Measurements from ENCODE around the gene OR52J3. TPM values are rescaled to one million over a fixed set of nuclear protein-coding genes. Genes with fewer than 3 reads are reported as not detected.
A peak's percentile ranks its signal among the peaks of the same experiment; 100 is the strongest.

Gene OR52J3
- not detected in 2 replicates for total RNA-seq
- long read RNA-seq: 0 reads

DNA sequence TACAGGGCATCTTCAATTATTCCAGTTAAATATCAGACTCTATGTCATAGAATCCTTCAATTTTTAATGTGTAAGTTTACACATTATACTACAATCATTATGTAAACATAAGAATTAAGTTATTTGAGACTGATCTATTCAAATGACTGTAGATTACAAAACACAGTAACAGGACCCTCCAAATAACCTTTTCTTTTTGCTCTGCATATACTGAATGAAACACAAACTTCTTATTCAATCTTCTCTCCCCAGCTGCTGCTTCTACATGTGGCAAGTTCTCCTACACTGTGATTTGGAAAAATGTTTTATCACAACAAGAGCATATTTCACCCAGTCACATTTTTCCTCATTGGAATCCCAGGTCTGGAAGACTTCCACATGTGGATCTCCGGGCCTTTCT is at the start of gene OR52J3:
TSS of gene OR52J3 (plus strand) at position 301 of the 400 bp plus-strand sequence. CDS start at position 301, 0 bp downstream.
- Mint-ChIP-seq H3K27ac (ENCODE audit: unreplicated experiment) (no peak within 1 kb of the TSS), H3K4me3 (ENCODE audit: unreplicated experiment) (no peak within 1 kb of the TSS), H3K4me1 (ENCODE audit: unreplicated experiment) (no peaks in the 10 kb centered on the region), H3K27me3 (ENCODE audit: unreplicated experiment) (peaks cover 6% of the 10 kb centered on the region), H3K9me3 (ENCODE audit: unreplicated experiment) (no peaks in the 10 kb centered on the region), H3K36me3 (ENCODE audit: unreplicated experiment) (no peaks in the 10 kb centered on the region)
- DNase-seq (ENCODE audit: extremely low spot score, unreplicated experiment): no peak
- TF ChIP-seq, protein P1, sequence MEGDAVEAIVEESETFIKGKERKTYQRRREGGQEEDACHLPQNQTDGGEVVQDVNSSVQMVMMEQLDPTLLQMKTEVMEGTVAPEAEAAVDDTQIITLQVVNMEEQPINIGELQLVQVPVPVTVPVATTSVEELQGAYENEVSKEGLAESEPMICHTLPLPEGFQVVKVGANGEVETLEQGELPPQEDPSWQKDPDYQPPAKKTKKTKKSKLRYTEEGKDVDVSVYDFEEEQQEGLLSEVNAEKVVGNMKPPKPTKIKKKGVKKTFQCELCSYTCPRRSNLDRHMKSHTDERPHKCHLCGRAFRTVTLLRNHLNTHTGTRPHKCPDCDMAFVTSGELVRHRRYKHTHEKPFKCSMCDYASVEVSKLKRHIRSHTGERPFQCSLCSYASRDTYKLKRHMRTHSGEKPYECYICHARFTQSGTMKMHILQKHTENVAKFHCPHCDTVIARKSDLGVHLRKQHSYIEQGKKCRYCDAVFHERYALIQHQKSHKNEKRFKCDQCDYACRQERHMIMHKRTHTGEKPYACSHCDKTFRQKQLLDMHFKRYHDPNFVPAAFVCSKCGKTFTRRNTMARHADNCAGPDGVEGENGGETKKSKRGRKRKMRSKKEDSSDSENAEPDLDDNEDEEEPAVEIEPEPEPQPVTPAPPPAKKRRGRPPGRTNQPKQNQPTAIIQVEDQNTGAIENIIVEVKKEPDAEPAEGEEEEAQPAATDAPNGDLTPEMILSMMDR (IDR thresholded peaks at IDR 0.05): no peak

DNA sequence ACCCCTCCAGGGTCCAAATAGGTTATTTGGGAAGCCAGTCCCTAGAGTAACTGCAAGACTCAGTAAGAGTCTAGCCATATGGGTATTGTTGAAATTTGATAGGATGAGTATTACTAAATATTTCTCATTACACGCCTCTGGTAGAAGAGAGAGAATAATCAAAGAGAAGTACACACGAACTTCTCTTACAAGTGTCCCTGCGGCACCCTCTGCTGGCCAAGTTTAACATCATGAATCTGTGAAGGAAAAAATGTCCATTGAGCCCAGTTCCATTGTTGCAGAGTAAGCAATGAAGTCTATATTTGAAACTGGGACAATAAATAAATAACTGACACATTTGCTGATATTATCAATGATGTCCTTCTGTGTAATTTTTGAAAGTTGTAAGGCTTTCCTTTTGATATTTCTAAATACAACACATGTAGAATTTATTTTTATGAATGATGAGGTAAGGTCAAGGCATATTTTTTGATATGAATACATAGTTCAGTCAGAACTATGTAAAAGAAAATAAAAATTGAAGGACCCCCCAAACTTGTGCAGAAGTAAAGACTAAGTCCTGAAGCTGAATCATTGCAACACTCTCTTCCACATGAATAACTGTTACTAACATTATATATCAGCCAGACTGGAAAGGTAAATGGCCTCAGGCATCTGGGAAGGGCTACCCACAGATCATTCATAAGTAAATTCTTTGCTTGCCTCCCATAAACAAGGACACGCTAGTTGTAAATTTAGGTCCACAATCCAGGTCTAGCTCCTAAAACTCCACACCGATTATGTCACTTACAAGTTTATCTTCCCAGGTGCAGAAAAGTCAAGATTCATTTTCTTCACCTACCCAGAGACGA is 41.7 kb upstream of the OR52J3 start:
- DNase-seq (ENCODE audit: extremely low spot score, unreplicated experiment): no peak
- TF ChIP-seq, protein P1 (IDR thresholded peaks at IDR 0.05): peak; percentile 77
- Mint-ChIP-seq H3K27ac (ENCODE audit: unreplicated experiment) (no peak overlapping the region), H3K9me3 (ENCODE audit: unreplicated experiment) (no peaks in the 10 kb centered on the region), H3K27me3 (ENCODE audit: unreplicated experiment) (peaks cover 15% of the 10 kb centered on the region), H3K4me1 (ENCODE audit: unreplicated experiment) (no peaks in the 10 kb centered on the region), H3K4me3 (ENCODE audit: unreplicated experiment) (no peak overlapping the region), H3K36me3 (ENCODE audit: unreplicated experiment) (no peaks in the 10 kb centered on the region)

DNA sequence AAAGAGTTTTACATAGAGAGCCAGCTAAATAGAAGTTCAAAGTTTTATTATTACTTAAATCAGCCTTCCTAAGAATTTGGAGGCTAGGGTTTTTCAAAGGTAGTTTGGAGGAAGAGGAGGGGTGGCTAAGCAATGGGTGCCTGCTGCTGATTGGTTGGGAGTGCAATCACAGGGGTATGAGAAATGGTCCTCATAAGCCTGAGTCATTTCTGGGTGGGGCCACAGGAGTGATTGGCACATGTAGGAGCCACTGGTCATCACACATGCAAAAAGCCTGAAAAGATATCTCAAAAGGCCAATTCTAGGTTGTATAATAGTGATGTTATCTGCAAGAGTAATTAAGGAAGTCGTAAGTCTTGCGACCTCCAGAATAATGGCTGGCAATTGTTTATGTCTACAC is 38.8 kb upstream of the OR52J3 start:
- no peaks in the 10 kb centered on the region for H3K9me3 Mint-ChIP-seq (ENCODE audit: unreplicated experiment)
- H3K4me1 Mint-ChIP-seq (ENCODE audit: unreplicated experiment): no peaks in the 10 kb centered on the region
- no peak overlapping the region for H3K4me3 Mint-ChIP-seq (ENCODE audit: unreplicated experiment)
- H3K27ac Mint-ChIP-seq (ENCODE audit: unreplicated experiment): no peak overlapping the region
- H3K36me3 Mint-ChIP-seq (ENCODE audit: unreplicated experiment): no peaks in the 10 kb centered on the region
- TF ChIP-seq, protein P1 (IDR thresholded peaks at IDR 0.05): no peak
- DNase-seq (ENCODE audit: extremely low spot score, unreplicated experiment): no peak
- peaks cover 14% of the 10 kb centered on the region for H3K27me3 Mint-ChIP-seq (ENCODE audit: unreplicated experiment)

DNA sequence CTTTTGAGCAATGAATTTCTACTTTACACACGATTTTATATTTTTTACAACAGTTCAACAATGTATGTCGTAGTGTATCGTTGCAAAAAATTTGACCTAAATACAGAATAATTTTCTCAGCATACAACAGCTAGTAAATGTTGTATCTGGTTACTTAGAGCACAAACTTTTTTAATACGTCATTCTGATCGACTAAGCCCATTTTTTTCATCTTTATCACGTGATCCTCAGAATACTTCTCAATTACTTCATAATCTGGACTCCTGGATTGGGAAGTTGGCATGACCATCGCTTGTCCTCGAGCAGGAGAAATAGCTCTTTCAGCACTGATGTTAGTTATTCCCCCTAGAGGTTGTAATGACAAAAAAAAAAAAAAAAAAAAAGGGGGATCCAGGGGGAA is 35.1 kb upstream of the OR52J3 start:
- Mint-ChIP-seq H3K4me1 (ENCODE audit: unreplicated experiment) (no peaks in the 10 kb centered on the region), H3K27me3 (ENCODE audit: unreplicated experiment) (no peaks in the 10 kb centered on the region), H3K27ac (ENCODE audit: unreplicated experiment) (no peak overlapping the region), H3K9me3 (ENCODE audit: unreplicated experiment) (no peaks in the 10 kb centered on the region), H3K36me3 (ENCODE audit: unreplicated experiment) (no peaks in the 10 kb centered on the region), H3K4me3 (ENCODE audit: unreplicated experiment) (no peak overlapping the region)
- no peak for DNase-seq (ENCODE audit: extremely low spot score, unreplicated experiment)
- TF ChIP-seq, protein P1 (IDR thresholded peaks at IDR 0.05): no peak

DNA sequence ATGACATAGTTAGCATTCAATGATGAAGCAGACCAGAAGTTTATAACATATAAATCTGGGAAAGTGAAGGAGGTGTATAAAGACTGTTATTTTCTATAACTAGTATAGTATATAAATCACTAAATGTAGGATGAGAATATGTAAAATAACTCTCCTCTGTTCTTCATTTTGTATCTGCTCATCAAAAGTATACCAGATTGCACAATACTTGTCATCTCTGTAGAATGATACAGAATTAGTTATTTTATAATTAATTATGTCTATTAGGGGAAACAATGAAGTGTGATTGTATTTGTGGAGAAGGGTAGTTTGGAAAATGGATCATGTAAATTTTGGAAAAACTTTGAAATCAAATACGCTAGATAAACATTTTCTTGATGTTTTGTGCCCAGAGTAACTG is 33.3 kb upstream of the OR52J3 start:
- Mint-ChIP-seq H3K27me3 (ENCODE audit: unreplicated experiment) (no peaks in the 10 kb centered on the region), H3K36me3 (ENCODE audit: unreplicated experiment) (no peaks in the 10 kb centered on the region), H3K9me3 (ENCODE audit: unreplicated experiment) (no peaks in the 10 kb centered on the region), H3K4me3 (ENCODE audit: unreplicated experiment) (no peak overlapping the region), H3K27ac (ENCODE audit: unreplicated experiment) (no peak overlapping the region), H3K4me1 (ENCODE audit: unreplicated experiment) (no peaks in the 10 kb centered on the region)
- TF ChIP-seq, protein P1 (IDR thresholded peaks at IDR 0.05): no peak
- no peak for DNase-seq (ENCODE audit: extremely low spot score, unreplicated experiment)
